H9 (cell line): ENCODE measurements around the gene DISC1. TPM values are rescaled to one million over a fixed set of nuclear protein-coding genes. Genes with fewer than 3 reads are reported as not detected.

Experiments used
- DNase-seq: peaks from one replicate; pipeline ENCODE4 v3.0.0-alpha.2; 2017
- H2AFZ ChIP-seq: one replicate; pipeline ENCODE4 v1.6.1; 2013; ENCODE audit warnings: mild to moderate bottlenecking, low read length, control low read depth, moderate library complexity
- H2AK5ac ChIP-seq: 2 replicates; pipeline ENCODE4 v1.6.1; 2013; ENCODE audit warnings: low read length, control low read depth, mixed read lengths; ENCODE audit not compliant: insufficient read length
- H2BK120ac ChIP-seq: one replicate; pipeline ENCODE4 v1.6.1; 2013; ENCODE audit warnings: low read depth, mild to moderate bottlenecking, low read length, control low read depth, inconsistent platforms; ENCODE audit not compliant: poor library complexity, severe bottlenecking
- H2BK12ac ChIP-seq: 2 replicates; pipeline ENCODE4 v1.6.1; 2013; ENCODE audit warnings: low read length, control low read depth, mixed read lengths, low read depth; ENCODE audit not compliant: insufficient read length
- H2BK15ac ChIP-seq: 2 replicates; pipeline ENCODE4 v1.6.1; 2013; ENCODE audit warnings: low read depth, low read length, control low read depth
- H2BK20ac ChIP-seq: one replicate; pipeline ENCODE4 v1.6.1; 2013; ENCODE audit warnings: low read depth, mild to moderate bottlenecking, low read length, control low read depth, inconsistent platforms; ENCODE audit not compliant: poor library complexity, severe bottlenecking
- H2BK5ac ChIP-seq: 2 replicates; pipeline ENCODE4 v1.6.1; 2013; ENCODE audit warnings: low read length, control low read depth, mixed read lengths; ENCODE audit not compliant: insufficient read length
- H3K14ac ChIP-seq: 2 replicates; pipeline ENCODE4 v1.6.1; 2013; ENCODE audit warnings: low read length, control low read depth; ENCODE audit not compliant: insufficient read depth
- H3K18ac ChIP-seq: 2 replicates; pipeline ENCODE4 v1.6.1; 2013; ENCODE audit warnings: low read depth, mild to moderate bottlenecking, mixed read lengths, low read length, control low read depth; ENCODE audit not compliant: insufficient read length
- H3K23ac ChIP-seq: 2 replicates; pipeline ENCODE4 v1.6.1; 2013; ENCODE audit warnings: low read length, control low read depth, mixed read lengths, low read depth; ENCODE audit not compliant: insufficient read length
- H3K23me2 ChIP-seq: 2 replicates; pipeline ENCODE4 v1.6.1; 2013; ENCODE audit warnings: low read depth, mild to moderate bottlenecking, mixed read lengths, low read length, control low read depth; ENCODE audit not compliant: insufficient read length, poor library complexity, severe bottlenecking
- H3K27ac ChIP-seq: 2 replicates; pipeline ENCODE4 v1.5.1; 2013; ENCODE audit warnings: low read length, control low read depth, mixed read lengths, low read depth; ENCODE audit not compliant: insufficient read length
- H3K27me3 ChIP-seq: 2 replicates; pipeline ENCODE4 v1.6.1; 2013; ENCODE audit warnings: low read length, control low read depth, inconsistent platforms; ENCODE audit not compliant: insufficient read depth
- H3K4ac ChIP-seq: 2 replicates; pipeline ENCODE4 v1.6.1; 2013; ENCODE audit warnings: low read depth, mild to moderate bottlenecking, control low read depth, inconsistent platforms, low read length, moderate library complexity
- H3K4me1 ChIP-seq: 2 replicates; pipeline ENCODE4 v1.6.1; 2013; ENCODE audit warnings: low read length, control low read depth, inconsistent platforms; ENCODE audit not compliant: insufficient read depth
- H3K4me2 ChIP-seq: 2 replicates; pipeline ENCODE4 v1.6.1; 2013; ENCODE audit warnings: low read length, control low read depth, mixed read lengths; ENCODE audit not compliant: insufficient read length, insufficient read depth
- H3K56ac ChIP-seq: 2 replicates; pipeline ENCODE4 v1.6.1; 2013; ENCODE audit warnings: low read depth, mild to moderate bottlenecking, mixed read lengths, low read length, control low read depth; ENCODE audit not compliant: insufficient read length
- H3K79me1 ChIP-seq: 2 replicates; pipeline ENCODE4 v1.6.1; 2013; ENCODE audit warnings: low read depth, mild to moderate bottlenecking, moderate library complexity, low read length, control low read depth, inconsistent platforms; ENCODE audit not compliant: insufficient read depth, poor library complexity, severe bottlenecking
- H3K79me2 ChIP-seq: 2 replicates; pipeline ENCODE4 v1.6.1; 2013; ENCODE audit warnings: low read length, control low read depth, inconsistent platforms; ENCODE audit not compliant: insufficient read depth
- H3K9ac ChIP-seq: 2 replicates; pipeline ENCODE4 v1.6.1; 2013; ENCODE audit warnings: low read length, control low read depth, mixed read lengths; ENCODE audit not compliant: insufficient read length; ENCODE audit errors: extremely low read depth
- H3K9me3 ChIP-seq: one replicate; pipeline ENCODE4 v1.6.1; 2013; ENCODE audit warnings: low read depth, low read length, inconsistent platforms; ENCODE audit not compliant: control insufficient read depth
- H3T11ph ChIP-seq: one replicate; pipeline ENCODE4 v1.6.1; 2013; ENCODE audit warnings: mild to moderate bottlenecking, low read length, control low read depth, inconsistent platforms
- H4K20me1 ChIP-seq: one replicate; pipeline ENCODE4 v1.6.1; 2013; ENCODE audit not compliant: control insufficient read depth, insufficient read length, insufficient read depth
- H4K5ac ChIP-seq: 2 replicates; pipeline ENCODE4 v1.6.1; 2013; ENCODE audit warnings: low read depth, mild to moderate bottlenecking, mixed read lengths, low read length, control low read depth; ENCODE audit not compliant: insufficient read length
- H4K8ac ChIP-seq: replicated peaks from 2 replicates; pipeline ENCODE4 v1.6.1; 2013; ENCODE audit warnings: low read length, control low read depth, mixed read lengths, low read depth; ENCODE audit not compliant: insufficient read length
- H4K91ac ChIP-seq: 2 replicates; pipeline ENCODE4 v1.6.1; 2013; ENCODE audit warnings: low read depth, mild to moderate bottlenecking, moderate library complexity, mixed read lengths, low read length, control low read depth; ENCODE audit not compliant: insufficient read length
- H3K27ac Mint-ChIP-seq, 3 experiments: 2 replicates in 2 of 3; 3 replicates in 1 of 3; pipeline ENCODE4 v1.8.0; 2020 to 2021; ENCODE audit warnings: mixed read lengths in 3 of 3, mild to moderate bottlenecking in 1 of 3, moderate library complexity in 1 of 3
- H3K27me3 Mint-ChIP-seq: 2 replicates; pipeline ENCODE4 v1.8.0; 2021; ENCODE audit warnings: low read depth, mild to moderate bottlenecking, moderate library complexity, mixed read lengths
- H3K36me3 Mint-ChIP-seq, 3 experiments: 2 replicates in 2 of 3; 3 replicates in 1 of 3; pipeline ENCODE4 v1.8.0; 2020 to 2021; ENCODE audit warnings: low read depth in 3 of 3, mixed read lengths in 3 of 3; ENCODE audit not compliant: insufficient read depth in 1 of 3
- H3K4me1 Mint-ChIP-seq, 2 experiments: 2 replicates each; pipeline ENCODE4 v1.8.0; 2020; ENCODE audit warnings: mixed read lengths in 2 of 2
- H3K4me3 Mint-ChIP-seq, 2 experiments: 2 replicates in 1 of 2; 3 replicates in 1 of 2; pipeline ENCODE4 v1.8.0; 2020 to 2021; ENCODE audit warnings: mild to moderate bottlenecking in 2 of 2, mixed read lengths in 2 of 2, moderate library complexity in 1 of 2
- H3K9me3 Mint-ChIP-seq, 2 experiments: 2 replicates in 1 of 2; 3 replicates in 1 of 2; pipeline ENCODE4 v1.8.0; 2020; ENCODE audit warnings: mild to moderate bottlenecking in 2 of 2, mixed read lengths in 2 of 2, moderate library complexity in 1 of 2
- CTCF ChIP-seq: fragments of 200-600 bp; sonication (generic); conservative IDR thresholded peaks from 3 replicates; pipeline ENCODE4 v1.8.0; 2021; ENCODE audit warnings: antibody characterized with exemption, mild to moderate bottlenecking
- WGBS: extraction: QIAGEN DNeasy Blood & Tissue Kit; methylation state at CpG from one replicate; pipeline ENCODE4 v1.1.7; 2013; ENCODE audit warnings: missing lambda C conversion rate, low lambda C conversion rate, mixed read lengths; ENCODE audit not compliant: insufficient read length; ENCODE audit errors: extremely low coverage; 5-methylcytosine and 5-hydroxymethylcytosine counted together
- total RNA-seq: library from RNA; stranded (reverse); gene quantifications from 2 replicates; pipeline ENCODE4 v1.2.1, GENCODE V29; 2021

DISC1 gene
- total RNA-seq, 1 experiment from 2014 or later: 2.5 TPM

- Histone ChIP-seq H3K27ac (no peak overlapping the region), H3K14ac (no peak overlapping the region), H3K4me1 (no peaks in the 10 kb centered on the region), H2BK20ac (no peak overlapping the region), H4K8ac (no peak overlapping the region), H3K9ac (no peak overlapping the region), H3K23me2 (no peaks in the 10 kb centered on the region), H3K9me3 (no peaks in the 10 kb centered on the region), H3K23ac (no peak overlapping the region), H3K4ac (no peak overlapping the region), H3K79me2 (no peaks in the 10 kb centered on the region), H3K4me2 (no peak overlapping the region), H2AK5ac (no peak overlapping the region), H2AFZ (no peak overlapping the region), H3K56ac (no peak overlapping the region), H3K18ac (no peak overlapping the region), H2BK120ac (no peak overlapping the region), H3K27me3 (no peaks in the 10 kb centered on the region), H2BK5ac (no peak overlapping the region), H4K91ac (no peak overlapping the region), H2BK15ac (no peak overlapping the region), H3K79me1 (no peaks in the 10 kb centered on the region), H4K20me1 (no peaks in the 10 kb centered on the region), H2BK12ac (no peak overlapping the region), H3T11ph (no peak overlapping the region), H4K5ac (no peak overlapping the region)
- Mint-ChIP-seq H3K9me3 (no peaks in the 10 kb centered on the region; a peak in 3 of 5 replicates), H3K4me1 (no peaks in the 10 kb centered on the region), H3K27ac (no peak overlapping the region), H3K27me3 (peaks cover 77% of the 10 kb centered on the region), H3K36me3 (no peaks in the 10 kb centered on the region), H3K4me3 (no peak overlapping the region)
- WGBS: no CpG with 5 or more reads among the region's 5 CpGs
- DNase-seq: no peak
- TF ChIP-seq CTCF: no peak
Observed at GRCh38 chr1:231611111-231611510, 15.5 kb upstream of the DISC1 start.
